Left kidney (tissue), 2 donors: Measurements from ENCODE around the gene TRPV3. TPM values are rescaled to one million over a fixed set of nuclear protein-coding genes. Genes with fewer than 3 reads are reported as not detected.
A peak's percentile ranks its signal among the peaks of the same experiment; 100 is the strongest.

Experiments used
- DNase-seq: peaks from one replicate; pipeline ENCODE4 v3.0.0-alpha.2; 2013
- polyA plus RNA-seq: library from polyadenylated mRNA; unstranded; fragments of 120-200 nt; gene quantifications from one replicate; pipeline ENCODE4 v1.2.1, GENCODE V29; 2013; ENCODE audit not compliant: insufficient read length

Gene TRPV3
- polyA plus RNA-seq, 1 donor: 1.1 TPM

DNA sequence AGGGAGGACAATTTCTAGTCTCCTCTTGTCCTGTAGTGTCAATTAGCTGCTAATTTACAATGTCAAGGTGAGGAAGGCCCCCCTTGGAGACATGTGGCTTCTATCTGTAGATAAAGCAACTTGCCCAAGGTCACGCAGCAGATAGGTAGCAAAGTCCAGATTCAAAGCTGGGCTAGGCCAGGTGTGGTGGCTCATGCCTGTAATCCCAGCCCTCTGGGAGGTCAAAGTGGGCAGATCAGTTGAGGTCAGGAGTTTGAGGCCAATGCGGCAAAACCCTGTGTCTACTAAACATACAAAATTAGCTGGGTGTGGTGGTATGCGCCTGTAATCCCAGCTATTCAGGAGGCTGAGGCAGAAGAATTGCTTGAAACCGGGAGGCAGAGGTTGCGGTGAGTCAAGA, 11.1 kb downstream of the TRPV3 start:
- DNase-seq: no peak

GRCh38 chr17:3545151-3545550, 12.5 kb downstream of the TRPV3 start:
- DNase-seq: no peak

GRCh38 chr17:3544365-3544764, 13.2 kb downstream of the TRPV3 start:
- DNase-seq: no peak

- no peak for DNase-seq
These were observed 14.2 kb downstream of the TRPV3 start for GRCh38 chr17:3543453-3543852.

DNA sequence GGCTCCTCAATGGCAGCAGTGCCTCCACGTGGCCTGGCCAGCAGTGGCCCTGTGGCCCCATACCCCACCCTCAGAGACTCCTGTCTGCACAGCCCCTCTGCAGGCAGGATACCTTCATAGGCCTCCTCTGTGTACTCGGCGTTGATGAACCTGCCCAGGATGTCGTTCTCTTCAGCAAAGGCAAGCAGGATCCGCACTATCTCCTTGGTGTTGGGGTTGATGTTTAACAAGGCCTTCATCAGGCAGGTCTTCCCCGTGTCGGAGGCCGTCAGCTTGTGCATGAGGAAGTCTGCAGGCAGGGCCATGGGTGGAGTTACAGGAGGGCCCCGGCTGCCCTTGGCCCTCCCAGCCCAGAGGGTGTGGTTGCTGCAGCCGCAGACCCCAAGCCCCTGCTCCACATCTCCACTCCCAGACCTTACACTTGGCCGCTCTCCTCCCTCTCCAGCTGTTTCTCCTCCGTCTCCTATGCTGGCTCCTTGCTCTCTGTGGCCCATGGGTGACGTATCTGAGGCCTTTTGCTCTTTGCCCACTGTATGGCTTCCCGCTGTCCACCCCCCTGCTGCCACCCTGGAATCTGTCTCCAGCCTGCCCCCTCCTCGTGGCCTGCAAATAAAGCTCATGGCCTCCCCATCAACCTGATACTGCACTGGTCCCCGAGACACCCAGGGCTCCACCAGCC, 15.1 kb downstream of the TRPV3 start:
- no peak for DNase-seq

DNA sequence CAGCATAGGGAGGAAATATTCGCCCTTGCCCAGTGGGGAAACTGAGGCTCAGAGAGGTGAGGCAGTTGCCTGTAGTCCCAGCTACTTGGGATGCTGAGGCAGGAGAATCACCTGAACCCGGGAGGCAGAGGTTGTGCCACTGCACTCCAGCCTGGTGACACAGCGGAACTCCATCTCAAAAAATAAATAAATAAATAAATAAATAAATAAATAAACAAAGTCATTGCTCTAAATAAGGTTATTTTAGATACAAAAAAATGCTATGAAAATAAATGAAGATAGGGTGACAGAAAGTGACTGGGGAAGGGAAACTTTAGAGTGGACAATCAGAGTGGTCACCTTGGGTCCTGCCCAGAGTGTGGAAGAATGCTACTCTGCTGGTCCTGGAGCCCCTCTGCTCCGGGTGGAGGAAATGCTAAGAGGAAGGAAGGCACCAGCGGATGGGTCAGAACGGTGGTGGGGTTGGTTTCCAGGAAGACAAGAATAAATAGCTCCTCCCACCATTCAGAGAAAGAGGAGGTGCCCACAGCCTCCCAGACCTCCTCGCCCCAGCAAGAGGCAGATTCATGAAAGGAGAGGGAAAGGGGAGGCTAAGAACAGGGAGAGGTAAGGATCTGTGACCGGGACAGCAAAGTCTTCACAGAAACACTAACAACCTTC, 17.6 kb downstream of the TRPV3 start:
- no peak for DNase-seq

GRCh38 chr17:3536716-3537115, 20.9 kb downstream of the TRPV3 start:
- DNase-seq: no peak

GRCh38 chr17:3535253-3535995, 22.2 kb downstream of the TRPV3 start:
- peak; percentile 46 for DNase-seq

GRCh38 chr17:3534881-3535252, 22.7 kb downstream of the TRPV3 start:
- no peak for DNase-seq

DNA sequence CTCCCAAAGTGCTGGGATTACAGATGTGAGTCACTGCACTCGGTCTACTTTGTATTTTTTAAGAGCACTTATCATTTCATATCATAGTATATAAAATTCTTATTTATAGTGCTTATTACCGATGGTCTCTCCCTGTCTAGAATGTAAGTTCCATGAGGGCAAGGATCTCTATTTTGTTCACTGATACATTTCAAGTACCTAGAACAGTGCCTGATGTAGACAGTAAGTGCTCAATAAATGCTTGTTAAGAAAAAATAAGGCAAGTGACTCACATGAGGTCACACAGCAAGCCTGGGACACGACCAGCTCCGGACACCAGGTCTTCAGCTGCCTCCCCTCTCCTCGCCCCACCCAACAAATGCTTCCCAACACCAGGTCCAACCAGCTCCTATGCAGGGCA, 23.9 kb downstream of the TRPV3 start:
- no peak for DNase-seq

- DNase-seq: no peak
These were observed 24.8 kb downstream of the TRPV3 start for GRCh38 chr17:3532859-3533142.

DNA sequence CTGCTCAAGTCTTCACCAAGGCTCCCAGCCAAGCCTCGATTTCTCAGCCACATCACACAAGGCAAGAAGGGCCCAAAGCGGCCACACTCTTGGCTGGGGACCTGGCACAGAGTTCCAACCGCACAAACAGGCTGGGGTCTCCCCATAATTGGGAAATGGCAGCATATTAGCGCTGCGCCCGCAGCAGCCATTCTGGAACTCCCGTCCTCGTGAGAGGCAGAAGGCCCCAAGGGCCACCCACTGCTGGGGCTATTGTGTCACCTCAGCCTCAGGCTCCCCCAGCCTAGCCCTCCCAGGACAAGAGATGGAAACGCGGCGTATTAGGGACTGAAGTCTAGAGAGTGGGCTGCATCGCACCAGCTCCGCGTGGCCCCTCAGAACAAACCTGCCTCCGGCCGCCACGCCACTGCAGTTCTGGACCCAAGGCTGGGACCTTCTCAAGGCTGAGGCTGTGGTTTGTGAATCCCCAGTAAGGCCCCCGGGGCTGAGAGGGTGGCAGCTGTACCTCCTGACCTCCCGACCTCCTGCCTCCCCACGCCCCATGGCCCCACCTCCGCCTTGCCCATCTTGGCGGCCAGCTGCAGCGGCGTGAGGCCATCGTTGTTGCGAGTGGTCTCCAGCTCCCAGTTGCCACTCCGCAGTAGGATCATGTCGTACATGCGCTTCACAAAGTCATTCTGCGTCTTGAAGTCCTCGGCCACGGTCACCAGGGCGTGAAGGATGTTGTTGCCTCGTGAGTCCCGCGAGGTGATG, 25.3 kb downstream of the TRPV3 start:
- no peak for DNase-seq

- DNase-seq: no peak
These were observed 26.1 kb downstream of the TRPV3 start for GRCh38 chr17:3531266-3532101.

DNA sequence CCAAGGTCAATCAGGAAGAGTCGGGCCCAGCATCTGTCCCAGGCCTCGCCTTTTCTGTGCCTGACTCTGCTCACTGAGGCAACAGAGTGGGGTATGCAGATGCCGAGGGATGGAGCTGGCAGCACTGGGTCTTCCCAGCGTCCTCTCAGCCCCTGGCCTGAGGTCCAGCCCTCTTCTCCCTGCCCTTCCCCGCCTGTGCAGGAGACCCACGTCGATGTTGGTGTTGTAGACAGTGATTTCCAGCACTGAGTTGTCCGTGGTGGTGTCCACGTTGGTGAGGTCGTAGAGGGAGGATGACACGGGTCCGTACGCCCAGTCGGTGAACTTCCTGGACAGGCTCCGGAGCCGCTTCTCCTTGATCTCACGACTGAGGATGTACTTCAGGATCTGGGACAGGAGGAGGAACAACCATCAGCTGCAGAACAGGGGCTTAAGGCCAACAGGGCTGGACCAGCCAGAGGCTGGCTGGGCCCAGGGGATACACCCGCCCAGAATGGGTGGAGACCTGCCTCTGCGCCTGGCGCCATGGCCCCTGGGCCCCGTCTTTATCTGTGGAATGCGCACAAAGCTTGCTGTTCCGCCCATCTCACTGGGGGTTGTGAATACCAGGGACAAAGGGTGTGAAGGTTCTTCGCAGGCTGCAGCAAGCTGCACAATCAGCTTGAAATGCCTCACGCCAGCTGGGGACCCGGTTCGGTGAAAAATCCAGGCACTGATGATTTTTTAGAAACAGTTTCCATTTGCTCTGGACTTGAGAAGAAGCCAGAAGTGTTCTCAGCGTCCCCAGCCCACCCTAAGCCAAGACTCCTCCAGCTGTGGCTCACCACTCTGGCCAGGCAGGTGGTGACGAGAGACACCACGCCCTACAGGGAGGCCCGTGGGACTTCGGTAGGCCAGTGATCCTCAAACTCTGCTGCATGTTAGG, 27.5 kb downstream of the TRPV3 start:
- no peak for DNase-seq

DNA sequence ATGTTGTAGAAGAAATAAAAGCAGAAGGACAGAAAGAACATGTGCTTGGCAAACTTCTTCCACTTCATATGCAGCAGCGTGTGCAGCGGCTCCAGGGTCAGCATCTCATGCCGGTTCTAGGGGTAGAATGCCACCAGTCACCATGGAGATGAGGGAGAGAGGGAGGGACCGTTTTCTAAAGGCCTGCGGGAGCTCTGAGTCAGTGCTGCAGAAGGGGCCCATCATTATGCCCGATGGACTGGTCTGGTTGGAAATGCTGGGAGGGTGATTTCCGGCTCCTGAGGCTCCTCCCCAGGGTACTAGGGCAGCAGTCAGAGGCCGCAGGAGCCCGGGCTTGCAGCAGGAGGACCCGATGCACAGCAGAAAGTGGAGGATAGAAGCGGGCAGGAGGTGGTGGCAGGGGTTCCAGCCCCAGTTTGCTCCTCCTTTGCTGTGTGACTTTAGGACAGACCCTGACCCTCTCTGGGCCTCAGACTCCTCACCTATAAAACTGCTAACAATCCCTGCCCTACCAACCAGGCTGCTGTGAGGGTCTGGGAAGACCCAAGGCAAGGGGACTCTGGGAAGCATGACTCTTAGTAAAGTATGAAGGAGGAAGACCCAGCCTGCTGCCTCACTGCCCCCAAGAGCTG, 28.6 kb downstream of the TRPV3 start:
- DNase-seq: no peak

GRCh38 chr17:3528403-3528851, 29.2 kb downstream of the TRPV3 start:
- DNase-seq: no peak

GRCh38 chr17:3527896-3528295, 29.7 kb downstream of the TRPV3 start:
- no peak for DNase-seq

GRCh38 chr17:3527468-3527867, 30.1 kb downstream of the TRPV3 start:
- no peak for DNase-seq

- DNase-seq: no peak
These were observed 30.6 kb downstream of the TRPV3 start for GRCh38 chr17:3526971-3527370.

- DNase-seq: no peak
These were observed 31.1 kb downstream of the TRPV3 start for GRCh38 chr17:3526491-3526890.
